ENCODE results near the gene CDH9. TPM values are rescaled to one million over a fixed set of nuclear protein-coding genes. Genes with fewer than 3 reads are reported as not detected.

Gene CDH9
- total RNA-seq, 1 experiment from 2014 or later: not detected

DNA sequence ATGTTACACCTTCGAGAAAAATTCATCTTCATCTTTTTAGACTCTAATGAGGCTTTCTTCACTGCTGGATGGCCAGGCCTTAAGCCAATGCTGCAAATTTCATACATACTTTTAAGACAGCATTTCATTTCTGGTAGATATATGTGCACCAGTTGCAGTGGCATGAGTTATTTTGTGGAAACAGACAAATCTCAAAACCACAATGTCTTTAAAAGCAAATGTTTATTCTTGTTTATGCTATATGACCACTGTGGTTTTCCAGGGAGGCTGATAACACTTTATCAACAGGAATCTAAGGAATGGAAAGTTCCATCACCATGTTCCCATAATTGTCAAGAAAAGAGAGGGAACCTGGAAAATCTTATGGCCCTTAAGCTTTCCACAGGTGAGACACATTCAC lies 27.7 kb downstream of the CDH9 start:
- DNase-seq: no peak
- ChIA-PET POLR2A (ENCODE audit: unreplicated experiment) (no interaction called here), CTCF (no interaction called here)
- no peak overlapping the region for H2AFZ ChIP-seq
- TF ChIP-seq, protein P1, sequence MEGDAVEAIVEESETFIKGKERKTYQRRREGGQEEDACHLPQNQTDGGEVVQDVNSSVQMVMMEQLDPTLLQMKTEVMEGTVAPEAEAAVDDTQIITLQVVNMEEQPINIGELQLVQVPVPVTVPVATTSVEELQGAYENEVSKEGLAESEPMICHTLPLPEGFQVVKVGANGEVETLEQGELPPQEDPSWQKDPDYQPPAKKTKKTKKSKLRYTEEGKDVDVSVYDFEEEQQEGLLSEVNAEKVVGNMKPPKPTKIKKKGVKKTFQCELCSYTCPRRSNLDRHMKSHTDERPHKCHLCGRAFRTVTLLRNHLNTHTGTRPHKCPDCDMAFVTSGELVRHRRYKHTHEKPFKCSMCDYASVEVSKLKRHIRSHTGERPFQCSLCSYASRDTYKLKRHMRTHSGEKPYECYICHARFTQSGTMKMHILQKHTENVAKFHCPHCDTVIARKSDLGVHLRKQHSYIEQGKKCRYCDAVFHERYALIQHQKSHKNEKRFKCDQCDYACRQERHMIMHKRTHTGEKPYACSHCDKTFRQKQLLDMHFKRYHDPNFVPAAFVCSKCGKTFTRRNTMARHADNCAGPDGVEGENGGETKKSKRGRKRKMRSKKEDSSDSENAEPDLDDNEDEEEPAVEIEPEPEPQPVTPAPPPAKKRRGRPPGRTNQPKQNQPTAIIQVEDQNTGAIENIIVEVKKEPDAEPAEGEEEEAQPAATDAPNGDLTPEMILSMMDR (conservative IDR thresholded peaks at IDR 0.05): no peak
- no peak for TF ChIP-seq EZH2 (IDR thresholded peaks at IDR 0.05; ENCODE audit: low read depth)
- no peaks in the 10 kb centered on the region for H4K20me1 ChIP-seq (ENCODE audit: insufficient read depth)
- no peaks in the 10 kb centered on the region for H3K4me1 ChIP-seq (replicated peaks; ENCODE audit: insufficient read depth)
- intact Hi-C loops (cut with micrococcal nuclease; ENCODE audit: unreplicated experiment): no loop called here
- no peaks in the 10 kb centered on the region for H3K9me2 ChIP-seq (ENCODE audit: insufficient read depth)
- BruUV-seq (replicated peaks): no TSS peak
- no peaks in the 10 kb centered on the region for H3F3A ChIP-seq (ENCODE audit: insufficient read depth, low read depth)
- no peak overlapping the region for H3K4me2 ChIP-seq
- H3K4me3 ChIP-seq: no peak overlapping the region
- H3K9me3 ChIP-seq (ENCODE audit: insufficient read depth, low read depth): no peaks in the 10 kb centered on the region
- H3K27me3 ChIP-seq (ENCODE audit: insufficient read depth, low read depth): no peaks in the 10 kb centered on the region
- H3K36me3 ChIP-seq (ENCODE audit: low read depth): no peaks in the 10 kb centered on the region
- no peaks in the 10 kb centered on the region for H3K79me2 ChIP-seq (ENCODE audit: low read depth)
- H3K27ac ChIP-seq: no peak overlapping the region

DNA sequence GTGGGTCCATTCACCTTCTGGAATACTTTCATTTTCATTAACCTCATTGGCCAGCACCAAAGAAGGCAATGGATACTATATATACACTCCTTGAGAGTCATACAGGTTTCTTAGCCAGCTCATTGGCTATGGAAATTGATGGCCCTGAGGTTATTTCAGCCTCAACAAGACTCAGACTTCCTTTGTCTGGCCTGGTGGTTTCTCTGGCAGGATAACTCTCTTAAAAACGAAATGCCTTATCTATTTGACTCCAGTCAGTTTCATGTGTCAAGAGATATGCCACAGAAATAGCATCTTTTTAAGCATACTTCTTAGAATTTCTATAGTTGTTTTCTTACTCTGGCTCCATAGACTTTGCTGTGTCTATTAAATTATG lies 28.9 kb downstream of the CDH9 start:
- no peak overlapping the region for H3K4me3 ChIP-seq
- POLR2A ChIA-PET (ENCODE audit: unreplicated experiment): no interaction called here
- no peaks in the 10 kb centered on the region for H3K9me2 ChIP-seq (ENCODE audit: insufficient read depth)
- no peak overlapping the region for H3K27ac ChIP-seq
- H3K4me2 ChIP-seq: no peak overlapping the region
- no peaks in the 10 kb centered on the region for H3K9me3 ChIP-seq (ENCODE audit: insufficient read depth, low read depth)
- DNase-seq: no peak
- TF ChIP-seq, protein P1 (conservative IDR thresholded peaks at IDR 0.05): no peak
- TF ChIP-seq EZH2 (IDR thresholded peaks at IDR 0.05; ENCODE audit: low read depth): no peak
- H3K36me3 ChIP-seq (ENCODE audit: low read depth): no peaks in the 10 kb centered on the region
- no TSS peak for BruUV-seq (replicated peaks)
- H2AFZ ChIP-seq: no peak overlapping the region
- no peaks in the 10 kb centered on the region for H3K4me1 ChIP-seq (replicated peaks; ENCODE audit: insufficient read depth)
- H3K27me3 ChIP-seq (ENCODE audit: insufficient read depth, low read depth): no peaks in the 10 kb centered on the region
- no peaks in the 10 kb centered on the region for H4K20me1 ChIP-seq (ENCODE audit: insufficient read depth)
- CTCF ChIA-PET: no interaction called here
- no peaks in the 10 kb centered on the region for H3K79me2 ChIP-seq (ENCODE audit: low read depth)
- intact Hi-C loops (cut with micrococcal nuclease; ENCODE audit: unreplicated experiment): no loop called here
- no peaks in the 10 kb centered on the region for H3F3A ChIP-seq (ENCODE audit: insufficient read depth, low read depth)

DNA sequence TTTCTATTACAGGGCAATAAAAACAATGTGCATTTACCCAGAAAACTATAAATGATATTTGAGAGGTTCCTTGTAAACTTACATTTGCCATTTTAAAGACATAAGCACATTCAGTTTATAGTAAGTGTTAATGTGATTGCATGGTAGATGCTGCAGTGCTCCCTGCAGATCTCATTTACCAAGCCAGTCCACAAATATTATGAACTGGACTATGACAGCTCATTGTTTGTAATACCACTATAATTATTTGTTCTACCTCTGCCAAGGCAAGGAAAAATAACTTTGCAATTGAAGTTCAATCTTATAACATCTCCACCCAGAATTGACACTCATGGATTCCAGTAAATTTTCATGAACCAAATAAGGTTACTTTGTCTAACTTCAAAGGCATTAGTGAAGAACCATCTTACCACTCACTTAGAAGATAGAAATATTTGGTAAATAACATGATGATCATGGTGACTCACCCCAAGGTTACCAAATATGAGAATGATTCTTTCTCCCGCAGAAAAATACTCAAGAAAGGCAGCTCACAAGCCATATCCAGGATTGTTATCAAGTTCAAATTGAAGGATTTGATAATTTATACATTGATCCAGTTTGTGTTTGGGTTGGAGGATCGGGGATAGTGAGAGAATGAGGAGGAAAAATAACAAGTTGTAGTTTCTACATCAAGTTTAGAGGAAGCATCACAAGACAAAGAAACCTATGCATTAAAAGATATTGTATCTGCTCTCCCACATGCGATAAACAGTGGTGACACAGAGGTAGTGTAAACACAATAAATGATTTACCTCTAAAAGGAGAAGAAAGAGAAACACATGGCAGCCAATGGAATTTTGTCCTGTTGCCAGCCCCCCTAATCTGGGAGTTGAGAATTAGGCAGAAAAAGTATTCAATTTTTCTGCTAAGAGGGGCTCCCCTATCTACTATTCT lies 29.5 kb downstream of the CDH9 start:
- Histone ChIP-seq H3K9me3 (ENCODE audit: insufficient read depth, low read depth) (no peaks in the 10 kb centered on the region), H3K4me1 (replicated peaks; ENCODE audit: insufficient read depth) (no peaks in the 10 kb centered on the region), H4K20me1 (ENCODE audit: insufficient read depth) (no peaks in the 10 kb centered on the region), H3K36me3 (ENCODE audit: low read depth) (no peaks in the 10 kb centered on the region), H3K4me2 (no peak overlapping the region), H3K27ac (no peak overlapping the region), H3F3A (ENCODE audit: insufficient read depth, low read depth) (no peaks in the 10 kb centered on the region), H3K4me3 (no peak overlapping the region), H2AFZ (no peak overlapping the region), H3K27me3 (ENCODE audit: insufficient read depth, low read depth) (no peaks in the 10 kb centered on the region), H3K9me2 (ENCODE audit: insufficient read depth) (no peaks in the 10 kb centered on the region), H3K79me2 (ENCODE audit: low read depth) (no peaks in the 10 kb centered on the region)
- CTCF ChIA-PET: no interaction called here
- BruUV-seq (replicated peaks): no TSS peak
- intact Hi-C loops (cut with micrococcal nuclease; ENCODE audit: unreplicated experiment): no loop called here
- DNase-seq: no peak
- POLR2A ChIA-PET (ENCODE audit: unreplicated experiment): no interaction called here
- TF ChIP-seq EZH2 (IDR thresholded peaks at IDR 0.05; ENCODE audit: low read depth): no peak
- TF ChIP-seq, protein P1 (conservative IDR thresholded peaks at IDR 0.05): no peak
